ENCODE data around the gene INTS7. TPM values are rescaled to one million over a fixed set of nuclear protein-coding genes. Genes with fewer than 3 reads are reported as not detected.
A peak's percentile ranks its signal among the peaks of the same experiment; 100 is the strongest.
"Not testable (repeated sequence)": the region's sequence is repeated elsewhere in the genome, so short reads cannot be mapped to it uniquely, and the experiment has no call there.

The INTS7 gene
- polyA plus RNA-seq, 3 donors from 2014 or later, result 16.6 to 17.3 (median 17.0) TPM

GRCh38 chr1:211985556-211986264, 49.6 kb downstream of the INTS7 start:
- H3K4me1 Mint-ChIP-seq, result no peaks in the 10 kb centered on the region
- no peaks in the 10 kb centered on the region for H3K9me3 Mint-ChIP-seq
- no peaks in the 10 kb centered on the region for H3K27me3 Mint-ChIP-seq (ENCODE audit: low read depth in 3 of 3)
- no peak overlapping the region for H3K27ac Mint-ChIP-seq
- peaks cover 12 to 18% (median 12%) of the 10 kb centered on the region in 3 donors for H3K36me3 Mint-ChIP-seq
- no peak for DNase-seq
- H3K4me3 Mint-ChIP-seq, result no peak overlapping the region

- no peaks in the 10 kb centered on the region for H3K4me1 Mint-ChIP-seq
- H3K36me3 Mint-ChIP-seq, result peaks cover 34 to 51% (median 36%) of the 10 kb centered on the region in 3 donors
- H3K9me3 Mint-ChIP-seq, result no peaks in the 10 kb centered on the region
- H3K4me3 Mint-ChIP-seq, result no peak overlapping the region
- DNase-seq, result no peak
- H3K27ac Mint-ChIP-seq, result no peak overlapping the region
- no peaks in the 10 kb centered on the region for H3K27me3 Mint-ChIP-seq (ENCODE audit: low read depth in 3 of 3)
Measured at GRCh38 chr1:211978596-211978995, 56.8 kb downstream of the INTS7 start.

GRCh38 chr1:211975152-211975941, 60.0 kb downstream of the INTS7 start:
- H3K4me3 Mint-ChIP-seq, result no peak overlapping the region
- H3K27me3 Mint-ChIP-seq (ENCODE audit: low read depth in 3 of 3), result no peaks in the 10 kb centered on the region
- H3K9me3 Mint-ChIP-seq, result no peaks in the 10 kb centered on the region
- H3K27ac Mint-ChIP-seq, result no peak overlapping the region
- DNase-seq, result no peak
- H3K4me1 Mint-ChIP-seq, result no peaks in the 10 kb centered on the region
- H3K36me3 Mint-ChIP-seq, result peaks cover 27 to 43% (median 34%) of the 10 kb centered on the region in 3 donors

GRCh38 chr1:211973541-211973940, 61.8 kb downstream of the INTS7 start:
- Mint-ChIP-seq H3K27ac (peak overlapping the region in 3 of 6 donors; percentile 30 to 35 (median 30)), H3K4me3 (no peak overlapping the region), H3K9me3 (no peaks in the 10 kb centered on the region), H3K36me3 (peaks cover 14 to 36% (median 29%) of the 10 kb centered on the region in 3 donors), H3K4me1 (no peaks in the 10 kb centered on the region), H3K27me3 (ENCODE audit: low read depth in 3 of 3) (no peaks in the 10 kb centered on the region)
- DNase-seq, result no peak

GRCh38 chr1:211968200-211968834, 67.0 kb downstream of the INTS7 start:
- DNase-seq, result no peak
- peaks cover 22 to 38% (median 37%) of the 10 kb centered on the region in 3 donors for H3K36me3 Mint-ChIP-seq
- no peaks in the 10 kb centered on the region for H3K9me3 Mint-ChIP-seq
- no peak overlapping the region for H3K27ac Mint-ChIP-seq
- no peak overlapping the region for H3K4me3 Mint-ChIP-seq
- H3K27me3 Mint-ChIP-seq (ENCODE audit: low read depth in 3 of 3), result no peaks in the 10 kb centered on the region
- peaks cover 1 to 10% of the 10 kb centered on the region in 2 donors for H3K4me1 Mint-ChIP-seq

- Mint-ChIP-seq H3K27me3 (ENCODE audit: low read depth in 3 of 3) (no peaks in the 10 kb centered on the region), H3K9me3 (no peaks in the 10 kb centered on the region), H3K4me1 (peaks cover 1 to 10% of the 10 kb centered on the region in 2 donors), H3K27ac (no peak overlapping the region), H3K4me3 (no peak overlapping the region), H3K36me3 (peaks cover 22 to 44% (median 43%) of the 10 kb centered on the region in 3 donors)
- no peak for DNase-seq
Measured at GRCh38 chr1:211967704-211968103, 67.7 kb downstream of the INTS7 start.

GRCh38 chr1:211965108-211965805, 70.1 kb downstream of the INTS7 start:
- Mint-ChIP-seq H3K27me3 (ENCODE audit: low read depth in 3 of 3) (no peaks in the 10 kb centered on the region), H3K4me3 (no peak overlapping the region), H3K36me3 (peaks cover 27 to 54% (median 50%) of the 10 kb centered on the region in 3 donors), H3K4me1 (peaks cover 1 to 10% of the 10 kb centered on the region in 2 donors), H3K9me3 (no peaks in the 10 kb centered on the region), H3K27ac (peak overlapping the region in 1 of 6 donors; percentile 56)
- DNase-seq, result no peak

GRCh38 chr1:211959680-211960079, 75.7 kb downstream of the INTS7 start:
- DNase-seq, result no peak
- no peak overlapping the region for H3K4me3 Mint-ChIP-seq
- peaks cover 1 to 7% of the 10 kb centered on the region in 2 donors for H3K4me1 Mint-ChIP-seq
- H3K9me3 Mint-ChIP-seq, result peaks cover 0 to 2% (median 0%) of the 10 kb centered on the region in 6 donors
- no peaks in the 10 kb centered on the region for H3K27me3 Mint-ChIP-seq (ENCODE audit: low read depth in 3 of 3)
- H3K27ac Mint-ChIP-seq, result no peak overlapping the region
- peaks cover 20 to 56% (median 52%) of the 10 kb centered on the region in 3 donors for H3K36me3 Mint-ChIP-seq

GRCh38 chr1:211959221-211959620, 76.1 kb downstream of the INTS7 start:
- Mint-ChIP-seq H3K27me3 (ENCODE audit: low read depth in 3 of 3) (no peaks in the 10 kb centered on the region), H3K4me1 (peaks cover 0 to 2% of the 10 kb centered on the region in 2 donors), H3K27ac (no peak overlapping the region), H3K9me3 (peaks cover 0 to 2% (median 0%) of the 10 kb centered on the region in 6 donors), H3K4me3 (no peak overlapping the region), H3K36me3 (peaks cover 19 to 52% (median 48%) of the 10 kb centered on the region in 3 donors)
- DNase-seq, result no peak

GRCh38 chr1:211954028-211954427, 81.3 kb downstream of the INTS7 start:
- H3K4me3 Mint-ChIP-seq; H3K27ac Mint-ChIP-seq; H3K27me3 Mint-ChIP-seq (ENCODE audit: low read depth in 3 of 3); DNase-seq; H3K4me1 Mint-ChIP-seq; H3K9me3 Mint-ChIP-seq: not testable (repeated sequence)
- H3K36me3 Mint-ChIP-seq, result peaks cover 13 to 27% (median 22%) of the 10 kb centered on the region in 3 donors

- not testable (repeated sequence) for DNase-seq; H3K4me1 Mint-ChIP-seq; H3K9me3 Mint-ChIP-seq; H3K27me3 Mint-ChIP-seq (ENCODE audit: low read depth in 3 of 3); H3K27ac Mint-ChIP-seq; H3K4me3 Mint-ChIP-seq
- peaks cover 10 to 24% (median 19%) of the 10 kb centered on the region in 3 donors for H3K36me3 Mint-ChIP-seq
Measured at GRCh38 chr1:211953543-211953942, 81.8 kb downstream of the INTS7 start.

- Mint-ChIP-seq H3K36me3 (peaks cover 5 to 21% (median 16%) of the 10 kb centered on the region in 3 donors), H3K4me1 (peaks cover 2 to 6% of the 10 kb centered on the region in 2 donors), H3K9me3 (no peaks in the 10 kb centered on the region), H3K4me3 (no peak overlapping the region), H3K27ac (no peak overlapping the region), H3K27me3 (ENCODE audit: low read depth in 3 of 3) (no peaks in the 10 kb centered on the region)
- no peak for DNase-seq
Measured at GRCh38 chr1:211952299-211952698, 83.1 kb downstream of the INTS7 start.

- Mint-ChIP-seq H3K27ac (no peak overlapping the region), H3K36me3 (peaks cover 2 to 18% (median 13%) of the 10 kb centered on the region in 3 donors), H3K4me3 (no peak overlapping the region), H3K27me3 (ENCODE audit: low read depth in 3 of 3) (no peaks in the 10 kb centered on the region), H3K9me3 (no peaks in the 10 kb centered on the region), H3K4me1 (peaks cover 2 to 6% of the 10 kb centered on the region in 2 donors)
- DNase-seq, result no peak
Measured at GRCh38 chr1:211951856-211952255, 83.5 kb downstream of the INTS7 start.

Measured in immature natural killer cell (primary cell).